GM19372 (cell line): ENCODE measurements around the gene PIK3IP1.
"Not testable (repeated sequence)": the region's sequence is repeated elsewhere in the genome, so short reads cannot be mapped to it uniquely, and the experiment has no call there.

Source experiments
- ATAC-seq: cut with Tn5 transposase; IDR thresholded peaks from one replicate; pipeline ENCODE4 v1.9.1; 2021; ENCODE audit warnings: mild to moderate bottlenecking, low read depth, moderate library complexity; ENCODE audit not compliant: unreplicated experiment

Gene PIK3IP1, protein sequence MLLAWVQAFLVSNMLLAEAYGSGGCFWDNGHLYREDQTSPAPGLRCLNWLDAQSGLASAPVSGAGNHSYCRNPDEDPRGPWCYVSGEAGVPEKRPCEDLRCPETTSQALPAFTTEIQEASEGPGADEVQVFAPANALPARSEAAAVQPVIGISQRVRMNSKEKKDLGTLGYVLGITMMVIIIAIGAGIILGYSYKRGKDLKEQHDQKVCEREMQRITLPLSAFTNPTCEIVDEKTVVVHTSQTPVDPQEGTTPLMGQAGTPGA

DNA sequence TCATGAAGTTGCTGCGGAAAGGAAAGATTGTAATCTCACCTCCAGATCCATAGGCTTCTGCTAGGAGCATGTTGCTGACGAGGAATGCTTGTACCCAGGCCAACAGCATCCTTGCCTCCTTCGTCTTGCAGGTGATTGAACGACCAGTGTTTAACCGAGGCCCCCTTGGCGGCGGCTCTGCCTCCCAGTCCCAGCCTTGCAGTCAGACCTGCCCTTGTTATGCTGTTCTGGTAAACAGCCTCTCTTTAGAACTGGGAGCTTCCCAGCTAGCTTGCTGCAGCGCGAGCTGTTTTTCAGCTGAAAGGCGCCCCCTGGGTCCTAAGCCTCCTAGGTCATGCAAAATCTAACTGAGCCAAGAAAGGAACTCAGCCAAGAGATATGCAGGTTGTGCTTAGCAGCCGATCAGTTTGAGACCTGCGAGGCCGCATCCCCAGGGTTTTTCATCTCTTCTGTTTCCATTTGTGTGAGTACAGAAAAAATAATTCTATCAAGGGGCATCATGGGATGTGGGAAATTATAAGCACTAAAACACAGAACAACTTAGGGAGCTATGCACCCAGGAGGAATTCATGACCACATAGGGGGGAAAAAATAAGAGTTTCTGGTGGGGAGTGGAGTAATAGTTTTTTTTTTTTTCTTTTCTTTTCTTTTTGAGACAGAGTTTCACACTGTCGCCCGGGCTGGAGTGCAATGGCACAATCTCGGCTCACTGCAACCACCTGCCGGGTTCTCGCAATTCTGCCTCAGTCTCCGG, at the start of gene PIK3IP1:
Gene PIK3IP1, minus strand, starts transcription at position 253 of the 754 bp plus-strand sequence. Its CDS starts 144 bp downstream, at position 109.
- ATAC-seq = no peak

DNA sequence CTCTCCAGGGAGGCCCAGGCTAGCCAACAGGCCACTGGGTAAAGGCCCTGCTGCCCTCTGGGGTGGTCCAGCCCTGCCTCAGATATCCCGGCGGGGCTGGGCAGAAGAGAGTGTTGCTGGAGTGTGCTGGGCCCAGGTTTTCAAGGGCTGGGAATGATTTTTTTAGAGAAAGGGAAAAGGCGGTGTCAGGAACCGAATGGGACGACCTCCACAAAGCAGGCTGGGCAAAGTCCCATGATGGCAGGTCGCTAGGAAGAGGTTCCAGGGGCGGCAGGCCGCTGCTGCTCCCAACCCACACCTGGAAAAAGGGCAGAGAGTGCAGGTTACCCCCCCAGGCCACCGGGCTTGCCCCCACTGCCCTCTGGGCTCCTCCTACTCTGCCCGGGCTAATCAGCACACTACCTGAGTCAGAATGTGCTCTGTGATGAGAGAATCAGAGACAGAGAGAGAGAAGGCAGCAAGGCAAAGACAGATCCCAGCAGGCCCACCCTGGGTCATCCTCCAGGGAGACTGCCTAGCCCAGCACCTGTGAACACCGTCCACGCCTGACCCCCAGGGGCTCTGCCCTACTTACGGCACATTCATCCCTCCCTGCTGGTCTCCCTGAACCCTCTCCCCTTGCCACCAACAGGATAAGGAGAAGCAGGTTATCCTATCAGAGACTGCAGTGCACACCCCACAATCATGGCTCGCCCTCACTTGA, 49.2 kb upstream of the PIK3IP1 start:
- ATAC-seq = no peak

DNA sequence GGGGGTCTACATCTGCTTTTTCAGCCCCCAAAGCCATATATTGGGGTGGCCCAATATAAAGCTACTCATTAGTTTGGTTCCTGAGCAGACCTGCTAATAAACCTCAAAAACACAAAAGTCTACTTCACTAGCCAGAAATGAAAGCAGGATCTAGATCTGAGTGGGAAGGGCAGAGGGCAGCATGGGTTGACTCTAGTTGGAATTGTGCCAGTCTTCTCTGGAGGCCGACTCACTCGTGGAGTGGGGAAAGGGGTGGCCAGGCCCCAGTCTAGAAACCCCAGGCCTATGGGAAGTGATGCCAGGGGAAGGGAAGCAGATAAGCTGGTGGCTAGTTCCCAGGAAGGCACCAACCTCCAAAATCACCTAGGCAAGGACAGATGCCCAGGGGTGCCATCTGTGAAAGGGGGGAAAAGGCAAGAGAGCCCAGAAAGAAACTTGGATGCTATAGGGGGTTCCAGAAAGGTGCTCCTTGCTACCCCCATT, 48.5 kb upstream of the PIK3IP1 start:
- no peak for ATAC-seq

DNA sequence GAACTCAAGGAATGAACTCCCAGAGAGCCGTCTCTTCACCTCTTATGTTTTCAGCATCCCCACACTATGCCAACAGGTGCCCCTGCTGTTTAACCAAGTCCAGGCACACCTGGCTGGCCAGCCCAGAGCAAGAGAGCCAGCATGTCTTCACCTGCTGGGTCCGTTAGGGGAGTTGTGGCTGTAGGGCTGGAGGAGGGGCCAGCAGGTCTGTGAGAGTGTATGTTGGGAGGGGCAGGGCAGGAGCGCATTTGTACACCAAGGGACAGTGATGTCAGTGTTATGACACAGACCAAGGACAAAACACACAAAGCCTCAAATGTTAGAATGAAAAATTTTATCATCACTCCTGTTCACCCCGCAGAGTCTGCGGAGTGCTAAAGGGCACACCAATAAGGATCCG, 48.1 kb upstream of the PIK3IP1 start:
- no peak for ATAC-seq

DNA sequence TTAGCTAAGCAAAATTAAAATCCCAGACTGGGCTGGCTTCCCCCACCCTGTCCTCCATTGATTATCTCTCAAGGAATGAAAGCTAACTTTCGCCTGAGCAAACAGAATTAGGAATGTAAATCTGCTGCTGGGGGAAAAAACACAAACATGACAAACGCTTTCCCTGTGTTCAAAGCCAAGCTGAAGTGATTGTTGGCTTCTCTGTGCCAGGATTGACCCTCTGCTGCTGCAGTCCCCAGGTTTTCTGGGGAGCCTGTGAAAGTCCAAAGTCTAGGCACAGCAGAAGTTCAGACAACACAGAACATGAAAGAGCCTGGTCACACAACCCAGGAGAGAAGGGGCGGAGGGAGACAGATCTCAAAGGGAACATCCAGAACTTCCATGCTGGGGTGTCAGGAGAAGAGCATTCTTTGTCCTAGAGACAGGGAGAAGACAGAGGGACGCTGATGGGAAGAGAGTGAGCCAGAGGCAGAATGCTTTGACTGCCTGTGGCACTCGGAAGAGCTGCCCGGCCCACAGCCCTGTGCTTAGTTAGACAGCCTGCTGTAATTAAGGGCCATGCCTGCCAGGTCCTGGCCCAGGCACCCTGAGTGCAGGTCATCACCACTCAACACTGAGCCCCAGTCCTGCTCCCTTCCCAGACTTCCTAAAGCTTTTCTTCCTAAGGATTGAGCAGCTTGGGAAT, 47.0 kb upstream of the PIK3IP1 start:
- no peak for ATAC-seq

DNA sequence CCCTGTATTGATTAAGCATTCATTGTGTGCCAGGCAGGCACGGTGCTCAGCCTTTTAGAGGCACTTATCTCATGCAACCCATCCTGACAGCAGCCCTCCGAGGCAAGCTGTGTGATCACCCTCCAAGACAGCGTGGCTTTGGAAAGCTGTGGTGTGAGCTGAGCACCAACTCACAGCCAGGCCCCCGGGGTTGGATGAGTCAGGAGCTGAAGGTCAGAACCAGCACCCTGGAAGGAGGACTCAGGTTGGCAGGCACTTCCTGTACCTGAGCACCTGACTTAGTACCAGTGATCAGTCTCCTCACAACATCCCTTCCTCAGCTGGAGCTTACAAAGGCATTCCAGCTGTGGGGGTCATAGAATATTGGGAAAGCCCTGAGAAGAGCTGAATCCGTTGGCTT, 44.9 kb upstream of the PIK3IP1 start:
- ATAC-seq = no peak

DNA sequence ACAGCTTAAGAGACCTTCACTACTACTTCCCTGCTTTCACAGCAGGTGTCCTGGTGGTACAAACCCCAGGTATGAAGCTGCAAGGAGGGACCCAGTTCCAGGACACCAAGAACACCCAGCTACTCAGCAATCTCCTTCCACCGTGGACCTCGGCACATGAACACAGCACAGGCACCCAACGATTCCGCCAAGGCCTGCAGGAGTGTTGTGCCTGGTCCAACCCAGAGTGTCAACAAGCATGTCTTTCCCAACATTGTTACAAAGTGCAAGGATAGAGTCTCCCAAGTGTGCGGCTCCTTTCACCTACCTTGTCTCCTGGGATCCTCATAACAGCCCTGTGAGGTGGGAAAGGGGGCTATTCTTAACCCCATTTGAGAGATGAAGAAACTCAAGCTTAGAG, 42.0 kb upstream of the PIK3IP1 start:
- no peak for ATAC-seq

DNA sequence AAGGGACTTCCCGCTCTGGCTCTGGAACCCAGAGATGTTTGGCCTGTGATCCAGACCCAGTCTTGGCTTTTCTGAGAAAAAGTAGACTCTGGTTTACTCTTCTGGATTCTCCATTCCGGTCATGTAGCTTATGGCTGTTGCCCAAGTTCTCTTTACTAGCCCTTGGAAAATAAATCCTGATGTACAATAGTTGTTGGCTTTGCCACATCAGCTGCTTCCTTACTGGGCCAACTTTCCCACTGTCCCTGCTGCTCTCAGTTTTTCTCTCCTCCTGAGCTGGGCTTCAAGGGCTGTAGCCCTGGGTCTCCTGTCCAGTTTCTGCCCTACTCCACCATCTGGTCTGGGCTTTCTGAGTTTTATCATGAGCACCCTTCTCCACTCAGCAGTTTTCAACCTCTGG, 41.4 kb upstream of the PIK3IP1 start:
- ATAC-seq = no peak

DNA sequence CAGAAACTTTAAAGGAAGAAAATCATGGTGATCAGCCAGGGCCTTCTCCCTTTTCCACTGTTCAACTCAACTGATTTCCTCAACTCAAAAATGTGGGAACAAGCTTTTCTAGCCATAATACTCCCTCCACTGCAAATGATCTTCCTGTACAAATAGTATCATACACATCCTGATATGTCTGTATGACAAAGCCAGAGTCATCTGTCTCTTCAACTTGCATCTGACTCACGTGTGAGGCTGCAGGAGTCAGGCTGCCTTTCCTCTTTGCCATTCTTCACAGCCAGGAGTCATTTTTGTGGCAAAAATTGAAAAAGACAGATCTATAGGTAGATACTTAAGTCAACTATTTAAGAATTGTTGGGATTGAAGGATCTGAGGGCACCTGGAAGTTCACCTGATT, 40.6 kb upstream of the PIK3IP1 start:
- ATAC-seq = no peak

DNA sequence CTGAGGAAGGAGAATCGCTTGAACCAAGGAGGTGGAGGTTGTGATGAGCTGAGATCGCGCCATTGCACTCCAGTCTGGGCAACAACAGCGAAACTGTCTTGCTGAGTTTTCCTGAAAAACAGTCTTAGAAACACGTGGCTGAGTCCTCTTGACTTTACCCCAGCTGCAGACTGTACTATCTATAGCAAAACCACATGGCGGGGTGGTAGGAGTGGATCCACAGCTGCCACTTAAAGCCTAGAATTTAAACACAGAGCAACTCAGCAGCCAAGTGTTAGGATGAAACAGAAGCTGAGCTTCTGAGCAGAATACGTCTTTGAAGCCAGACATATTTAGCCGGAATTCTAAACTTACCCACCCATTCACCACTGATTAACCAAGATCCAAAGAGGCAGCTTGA, 39.7 kb upstream of the PIK3IP1 start:
- no peak for ATAC-seq

DNA sequence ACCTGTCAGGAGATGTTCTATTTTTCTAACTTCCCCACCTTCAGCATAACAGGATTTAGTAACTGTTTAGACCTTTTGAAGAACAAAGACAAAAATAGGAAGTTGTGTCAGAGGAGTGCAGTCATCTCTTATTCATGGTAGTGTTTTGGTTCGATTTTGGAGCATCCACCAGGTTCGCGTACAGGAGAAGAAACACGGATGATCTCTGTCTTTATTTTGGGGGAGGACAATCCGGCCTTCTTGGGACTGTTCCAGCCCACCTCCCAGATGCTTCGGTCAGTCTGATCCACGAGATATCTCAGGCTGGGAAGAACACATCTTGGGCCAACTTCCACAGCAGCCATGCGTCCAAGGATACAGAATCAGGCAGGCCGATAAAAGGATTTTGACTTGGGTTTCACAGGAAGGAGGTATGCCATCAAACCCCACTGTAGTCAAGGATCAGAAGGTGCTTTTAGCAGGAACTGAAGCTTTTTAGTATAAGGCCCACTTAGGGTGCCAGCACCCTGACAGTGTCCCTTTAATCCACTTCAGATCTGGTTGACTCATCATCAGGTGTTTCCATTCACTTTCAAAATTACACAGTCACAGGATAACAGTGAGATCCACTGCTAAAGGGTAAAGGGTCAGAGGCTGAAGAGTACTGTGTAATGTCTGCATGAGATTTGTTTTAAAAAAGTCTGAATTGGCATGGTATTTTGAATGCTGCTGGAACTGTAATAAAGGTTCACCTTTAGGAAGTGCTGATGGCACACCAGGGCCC, 37.3 kb upstream of the PIK3IP1 start:
- ATAC-seq = no peak

DNA sequence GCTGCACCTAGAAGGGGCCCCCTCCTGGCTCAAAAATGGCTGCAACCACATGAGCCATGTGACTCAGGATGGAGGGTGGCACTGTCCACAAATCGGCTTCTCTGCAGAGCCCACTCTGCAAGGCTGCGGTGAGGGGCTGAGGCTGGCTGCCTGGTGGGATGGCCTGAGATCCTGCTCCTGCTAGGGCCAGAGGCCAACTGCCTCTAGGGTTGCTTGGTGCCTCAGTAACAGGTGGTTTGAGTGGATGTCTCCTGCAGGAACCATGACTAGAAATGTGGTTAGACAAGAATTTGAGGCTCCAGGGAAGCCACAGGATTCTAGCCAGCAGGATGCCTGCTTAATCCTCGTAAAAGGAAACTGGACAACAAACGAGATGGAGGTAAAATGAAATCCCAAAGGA, 36.7 kb upstream of the PIK3IP1 start:
- no peak for ATAC-seq

DNA sequence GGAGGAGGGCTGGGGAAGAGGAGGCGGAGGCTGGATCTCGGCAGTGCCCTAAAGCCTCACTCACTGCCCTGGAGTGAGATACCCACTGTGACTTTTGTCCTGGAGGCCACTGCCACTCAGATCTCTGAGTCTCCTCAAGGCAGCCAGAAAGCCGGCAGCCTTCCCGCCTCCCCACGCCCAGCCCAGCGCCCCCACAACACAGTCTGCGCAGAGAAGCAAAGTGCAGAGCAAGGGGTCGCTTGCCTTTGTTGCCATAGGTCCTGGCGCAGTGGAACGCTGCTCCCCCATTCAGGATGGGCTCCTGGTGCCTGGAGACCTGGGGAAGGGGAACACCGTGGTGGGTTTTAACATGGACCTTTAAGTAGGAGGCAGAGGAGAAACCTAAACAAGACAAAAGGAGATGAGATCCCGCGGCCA, 36.3 kb upstream of the PIK3IP1 start:
- ATAC-seq = no peak

DNA sequence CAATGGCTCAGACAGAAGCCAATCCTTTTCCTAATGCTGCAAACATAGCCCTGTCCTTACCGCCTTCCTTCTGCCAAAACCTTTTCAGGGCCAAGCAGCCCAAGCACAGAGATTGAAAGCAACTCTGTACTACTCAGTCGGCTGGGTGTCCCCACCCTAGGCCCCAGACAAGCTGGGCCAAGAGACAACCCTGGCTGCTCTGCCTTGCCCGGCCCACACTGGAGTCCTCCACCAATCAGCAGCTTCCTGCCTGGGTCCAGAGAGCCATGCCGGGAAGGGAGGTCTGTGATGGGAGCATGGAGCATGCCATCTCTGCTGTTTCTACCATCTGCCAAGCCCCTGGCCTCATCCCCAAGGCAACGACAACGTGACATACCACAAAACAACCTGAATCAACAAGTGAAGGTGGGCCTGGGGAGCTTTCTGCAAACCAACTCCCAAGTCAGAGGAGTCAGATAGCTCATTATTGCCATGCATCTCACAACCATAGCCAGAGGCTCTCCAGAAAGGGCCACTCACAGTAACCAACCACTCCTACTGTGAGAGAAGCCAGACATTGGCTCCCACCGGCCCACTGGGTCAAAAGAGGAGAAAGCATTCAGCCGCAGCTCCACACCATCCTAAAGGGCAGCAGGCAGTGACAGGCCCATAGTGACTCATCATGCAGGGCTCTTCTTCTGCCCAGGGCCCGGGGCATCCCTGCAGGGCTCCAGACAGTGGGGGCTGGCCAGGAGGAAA, 35.7 kb upstream of the PIK3IP1 start:
- ATAC-seq = no peak

DNA sequence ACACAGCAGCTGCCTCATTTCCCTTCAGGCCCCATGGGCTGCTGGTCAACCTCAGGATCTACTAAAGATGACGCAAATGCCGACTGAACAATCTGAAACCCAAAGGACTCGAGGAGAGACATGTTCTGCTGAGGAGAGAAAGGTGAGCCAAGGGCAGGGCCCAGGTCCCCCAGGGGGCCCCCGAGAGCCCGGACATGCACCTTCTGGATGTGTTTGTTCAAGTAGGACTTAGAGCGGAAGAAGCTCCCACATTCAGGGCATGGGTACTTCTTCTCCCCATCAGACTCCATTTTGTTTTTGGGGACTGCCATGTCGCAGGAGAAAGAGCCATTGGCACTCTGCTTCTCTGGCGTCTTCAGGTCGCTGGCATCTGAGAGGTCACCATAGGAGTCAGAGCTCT, 34.6 kb upstream of the PIK3IP1 start:
- ATAC-seq = no peak

DNA sequence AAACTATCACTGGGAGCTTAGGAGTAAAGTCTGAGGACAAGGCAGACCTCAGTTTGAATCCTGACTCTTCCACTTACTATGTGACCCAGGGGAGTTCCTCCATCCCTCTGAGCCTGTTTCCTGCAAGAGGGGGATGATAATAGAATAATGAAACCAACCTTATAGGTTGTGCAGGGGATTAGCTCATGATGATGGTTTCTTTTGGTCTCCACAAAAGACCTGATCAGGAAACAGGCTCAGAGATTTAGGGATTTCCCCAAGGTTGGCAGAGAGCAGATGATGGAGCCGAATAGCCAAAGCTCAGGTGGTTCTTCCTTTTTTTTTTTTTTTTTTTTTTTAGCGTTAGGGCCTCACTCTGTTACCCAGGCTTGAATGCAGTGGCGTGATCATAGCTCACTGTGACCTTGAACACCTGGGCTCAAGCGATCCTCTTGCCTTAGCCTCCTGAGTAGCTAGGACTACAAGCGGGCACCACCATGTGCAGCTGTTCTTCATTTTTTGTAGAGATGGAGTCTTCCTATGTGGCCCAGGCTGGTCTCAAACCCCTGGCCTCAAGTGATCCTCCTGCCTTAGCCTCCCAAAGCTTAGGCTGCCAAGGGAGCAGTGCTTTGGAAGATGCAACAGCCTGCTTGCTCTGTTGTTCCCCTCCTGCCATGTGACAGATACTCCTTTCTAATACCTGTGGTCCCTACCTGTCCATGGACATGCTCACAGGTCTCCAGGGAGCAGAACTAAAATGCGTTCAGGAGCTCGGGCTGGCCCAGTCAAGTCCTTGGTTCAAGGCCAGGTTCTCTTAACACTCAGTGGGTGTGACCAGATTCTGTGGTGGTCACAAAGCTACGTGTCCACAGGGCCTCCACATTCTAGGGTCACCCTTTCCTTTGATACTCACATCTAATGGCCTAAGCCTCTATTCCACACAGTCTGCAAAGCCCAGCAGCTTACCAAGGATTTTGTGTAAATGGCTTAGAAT, 31.6 kb upstream of the PIK3IP1 start:
- no peak for ATAC-seq

DNA sequence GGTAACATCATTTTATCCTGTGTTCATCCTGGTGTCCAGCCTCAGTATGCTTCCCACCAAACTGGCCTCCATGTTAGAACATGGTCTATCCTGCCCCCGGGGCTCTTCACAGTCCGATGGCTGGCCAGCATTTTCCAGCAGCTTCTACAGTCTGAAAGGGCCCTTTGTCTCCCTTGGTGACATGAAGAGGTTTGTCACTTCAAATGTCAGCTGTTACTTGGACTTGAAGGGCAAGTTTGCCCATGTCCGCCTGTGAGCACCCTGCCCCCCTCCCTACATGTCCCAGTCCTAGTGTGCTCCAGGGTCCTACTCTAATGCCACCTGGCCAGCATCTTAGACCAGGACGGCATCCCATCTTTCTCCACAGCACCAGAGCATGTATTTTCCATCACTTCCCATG, 29.1 kb upstream of the PIK3IP1 start:
- no peak for ATAC-seq

DNA sequence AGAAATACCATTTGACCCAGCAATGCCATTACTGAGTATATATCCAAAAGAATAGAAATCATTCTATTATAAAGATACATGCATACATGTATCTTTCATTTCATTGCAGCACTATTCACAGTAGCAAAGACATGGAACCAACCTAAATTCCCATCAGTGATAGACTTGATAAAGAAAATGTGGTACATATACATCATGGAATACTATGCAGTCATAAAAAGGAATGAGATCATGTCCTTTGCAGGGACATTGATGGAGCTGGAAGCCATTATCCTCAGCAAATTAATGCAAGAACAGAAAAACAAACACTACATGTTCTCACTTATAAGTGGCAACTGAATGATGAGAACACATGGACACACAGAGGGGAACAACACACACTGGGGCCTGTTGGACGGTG, 21.9 kb upstream of the PIK3IP1 start:
- not testable (repeated sequence) for ATAC-seq
